Middle frontal gyrus (tissue), 1 donor: ENCODE data around the gene RBP3.
A peak's percentile ranks its signal among the peaks of the same experiment; 100 is the strongest.
"Not testable (repeated sequence)": the region's sequence is repeated elsewhere in the genome, so short reads cannot be mapped to it uniquely, and the experiment has no call there.

Experiments
- DNase-seq: peaks from one replicate; pipeline ENCODE4 v3.0.0-alpha.2; 2015; ENCODE audit warnings: low spot score; ENCODE audit errors: extremely low spot score

RBP3 gene

GRCh38 chr10:47371629-47372485 lies 23.7 kb downstream of the RBP3 start:
- no peak for DNase-seq

- DNase-seq: no peak
These were observed 24.6 kb downstream of the RBP3 start for GRCh38 chr10:47372726-47373125.

- DNase-seq: no peak
These were observed 26.7 kb downstream of the RBP3 start for GRCh38 chr10:47374611-47375536.

GRCh38 chr10:47376522-47377220 lies 28.5 kb downstream of the RBP3 start:
- no peak for DNase-seq

GRCh38 chr10:47378183-47378510 lies 30.0 kb downstream of the RBP3 start:
- no peak for DNase-seq

- DNase-seq: no peak
These were observed 30.7 kb downstream of the RBP3 start for GRCh38 chr10:47378606-47379444.

GRCh38 chr10:47379445-47379785 lies 31.3 kb downstream of the RBP3 start:
- DNase-seq: no peak

- no peak for DNase-seq
These were observed 31.7 kb downstream of the RBP3 start for GRCh38 chr10:47379901-47380300.

- DNase-seq: no peak
These were observed 32.4 kb downstream of the RBP3 start for GRCh38 chr10:47380341-47381102.

GRCh38 chr10:47381103-47381395 lies 32.9 kb downstream of the RBP3 start:
- no peak for DNase-seq

GRCh38 chr10:47381427-47382379 lies 33.5 kb downstream of the RBP3 start:
- no peak for DNase-seq

- DNase-seq: no peak
These were observed 35.3 kb downstream of the RBP3 start for GRCh38 chr10:47383261-47384147.

- peak; percentile 73 for DNase-seq
These were observed 36.2 kb downstream of the RBP3 start, which contains the start of gene ZNF488 for GRCh38 chr10:47384148-47384921. Gene ZNF488, minus strand, starts transcription at chr10:47384293. Its CDS starts 15,464 bp downstream, at chr10:47368829.

- not testable (repeated sequence) for DNase-seq
These were observed 37.9 kb downstream of the RBP3 start for GRCh38 chr10:47386104-47386503.

- no peak for DNase-seq
These were observed 40.7 kb downstream of the RBP3 start for GRCh38 chr10:47388879-47389278.

GRCh38 chr10:47389619-47390018 lies 41.5 kb downstream of the RBP3 start:
- no peak for DNase-seq

GRCh38 chr10:47396311-47396717 lies 48.2 kb downstream of the RBP3 start:
- no peak for DNase-seq
